GM04504 (cell line): ENCODE measurements around the gene MRPS9.

Experiments
- DNase-seq: peaks from one replicate; pipeline ENCODE4 v3.0.0-alpha.2; 2012; ENCODE audit warnings: low read depth

The MRPS9 gene

DNA sequence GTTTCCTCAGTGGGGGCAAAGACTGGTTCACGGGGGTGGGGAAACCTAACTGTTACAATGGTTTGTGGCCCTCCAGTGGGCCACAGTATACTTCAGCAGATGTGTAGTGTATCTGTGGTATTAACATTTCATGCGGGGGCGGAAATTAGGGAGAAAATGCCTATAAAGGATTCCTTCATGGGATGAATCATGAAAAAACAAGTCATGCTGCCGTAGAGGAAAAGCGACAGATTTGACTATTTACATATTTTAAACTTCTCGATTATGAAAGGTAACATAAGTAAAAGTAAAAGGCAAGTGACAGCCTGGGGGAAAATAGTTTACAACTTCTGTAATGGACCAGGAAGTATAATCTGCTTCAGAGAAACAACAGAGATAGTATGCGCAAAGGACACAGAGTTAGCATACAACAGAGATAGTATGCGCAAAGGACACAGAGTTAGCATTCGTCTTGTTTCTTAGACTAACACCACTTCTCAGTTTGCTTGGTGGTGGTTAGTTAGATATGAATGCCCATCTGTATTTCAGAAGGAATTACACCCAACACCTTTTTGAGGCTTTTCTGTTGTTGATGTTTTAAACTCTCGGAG lies 41.1 kb downstream of the MRPS9 start:
- no peak for DNase-seq

DNA sequence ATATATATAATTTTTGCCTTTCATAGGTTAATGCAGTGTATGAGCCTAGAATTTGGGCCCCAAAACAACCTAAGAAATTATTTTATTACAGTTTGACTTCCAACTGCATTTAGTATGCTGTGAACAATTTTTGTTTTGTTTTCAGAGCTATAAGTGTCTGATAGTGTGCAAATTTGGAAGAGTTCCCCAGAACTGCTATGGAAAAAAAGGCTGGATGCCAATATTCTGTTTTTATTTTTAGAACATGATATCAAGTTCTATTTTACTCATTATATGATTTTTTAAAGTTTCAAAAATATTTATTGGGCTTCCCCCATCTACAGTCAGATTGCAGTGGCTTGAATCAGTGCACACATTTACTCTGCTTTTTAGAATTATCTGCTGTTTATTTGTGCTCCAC lies 42.6 kb downstream of the MRPS9 start:
- no peak for DNase-seq

DNA sequence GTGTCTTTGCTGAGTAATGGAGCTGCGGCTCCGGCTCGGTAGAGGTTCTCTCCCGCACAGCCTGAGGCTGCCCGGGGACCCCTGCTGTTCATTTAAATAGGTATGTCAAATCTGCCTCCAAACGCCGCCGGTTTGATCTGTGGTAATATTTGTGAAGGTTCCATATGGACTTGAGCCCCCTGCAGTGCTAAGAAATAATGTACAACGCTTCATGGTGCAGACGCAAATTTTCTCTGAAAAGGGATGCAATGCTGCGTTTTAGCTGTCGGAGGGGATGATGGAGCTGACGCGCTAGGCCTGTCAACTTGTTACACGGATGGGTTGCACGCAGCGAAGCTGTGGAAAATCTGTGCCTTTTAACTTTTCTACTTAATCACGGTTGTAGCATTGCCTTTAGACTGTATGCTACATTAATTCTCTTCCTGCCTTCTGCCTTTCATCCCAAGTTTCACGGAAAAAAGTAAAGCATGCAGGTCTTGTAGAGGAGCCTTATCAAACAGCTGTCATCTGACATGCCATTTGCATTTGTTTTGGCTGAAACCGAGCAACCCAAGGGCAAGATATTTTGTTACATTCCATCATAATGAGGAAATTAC lies 43.2 kb downstream of the MRPS9 start:
- no peak for DNase-seq

DNA sequence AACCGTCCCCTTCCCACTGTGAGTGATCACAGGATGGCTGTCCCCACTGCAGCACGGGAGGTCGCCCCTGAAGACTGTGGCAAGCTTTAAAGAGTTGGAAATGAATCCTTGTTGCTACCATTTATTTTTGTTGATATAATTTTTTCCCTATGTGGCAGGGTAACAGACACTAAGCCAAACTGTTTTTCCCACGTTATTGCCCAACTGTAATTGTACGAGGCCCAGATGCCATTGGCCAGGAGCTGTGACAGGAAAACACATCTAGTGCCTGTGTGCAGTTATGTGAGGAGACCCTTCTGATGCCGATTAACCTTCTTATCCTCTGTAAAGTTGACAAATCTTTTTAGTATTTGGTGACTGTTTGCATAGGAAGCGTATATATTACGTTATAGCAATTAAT lies 44.2 kb downstream of the MRPS9 start:
- DNase-seq, result no peak

DNA sequence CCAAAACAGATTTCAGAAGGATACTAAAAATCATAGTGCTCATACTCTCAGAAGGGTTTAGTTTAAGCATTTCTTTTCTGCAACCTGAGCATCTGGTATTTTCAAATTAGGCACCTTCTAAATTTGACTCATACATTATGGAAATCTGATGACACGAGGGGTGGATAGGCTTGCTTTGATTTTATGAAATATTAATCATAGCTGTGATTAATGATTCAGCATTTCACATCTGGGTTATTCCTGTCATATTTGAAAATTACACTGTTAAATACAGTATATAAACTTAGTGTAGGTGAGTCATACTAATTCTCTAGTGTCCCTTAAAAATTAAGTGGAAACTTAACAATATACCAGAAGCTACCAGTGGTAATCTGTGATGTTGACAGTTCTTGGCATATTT lies 47.7 kb downstream of the MRPS9 start:
- no peak for DNase-seq

DNA sequence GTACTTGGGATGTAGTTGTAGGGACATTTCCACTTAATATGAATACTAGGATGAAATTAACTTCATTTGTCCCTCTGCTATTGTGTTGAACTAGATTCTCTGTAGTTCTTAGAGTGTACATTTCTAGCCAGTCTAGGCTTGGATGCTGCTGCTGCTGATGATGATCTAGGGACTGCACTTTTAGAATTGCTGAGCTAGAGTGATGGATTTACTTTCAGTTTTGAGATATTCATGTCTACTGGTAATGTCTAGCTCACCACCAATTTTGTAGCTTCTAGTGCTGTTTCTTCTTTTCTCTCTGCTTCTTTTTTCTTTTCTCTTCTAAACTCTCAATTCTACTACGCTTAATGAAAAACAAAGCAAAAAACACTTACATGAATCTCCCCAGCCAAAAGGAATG lies 49.4 kb downstream of the MRPS9 start:
- DNase-seq, result no peak

DNA sequence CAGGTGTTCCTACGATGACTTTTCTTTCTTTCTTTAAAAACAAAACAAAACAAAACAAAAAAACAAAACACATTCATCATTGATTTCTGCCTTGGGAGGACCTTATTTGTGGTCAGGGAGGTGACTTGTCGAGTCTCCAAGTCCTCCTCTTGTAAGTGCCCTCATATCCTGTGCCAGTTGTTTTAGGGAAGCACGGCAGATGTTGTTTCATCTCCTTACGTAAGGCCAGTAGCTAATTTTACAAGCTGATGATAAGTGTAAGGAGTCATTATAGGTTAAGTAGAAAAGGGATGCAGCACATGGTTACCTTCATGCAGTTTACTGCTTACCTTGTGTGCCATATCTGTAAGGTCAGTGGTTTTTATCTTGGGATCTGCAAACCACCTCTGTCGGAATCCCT lies 52.2 kb downstream of the MRPS9 start:
- DNase-seq, result no peak

DNA sequence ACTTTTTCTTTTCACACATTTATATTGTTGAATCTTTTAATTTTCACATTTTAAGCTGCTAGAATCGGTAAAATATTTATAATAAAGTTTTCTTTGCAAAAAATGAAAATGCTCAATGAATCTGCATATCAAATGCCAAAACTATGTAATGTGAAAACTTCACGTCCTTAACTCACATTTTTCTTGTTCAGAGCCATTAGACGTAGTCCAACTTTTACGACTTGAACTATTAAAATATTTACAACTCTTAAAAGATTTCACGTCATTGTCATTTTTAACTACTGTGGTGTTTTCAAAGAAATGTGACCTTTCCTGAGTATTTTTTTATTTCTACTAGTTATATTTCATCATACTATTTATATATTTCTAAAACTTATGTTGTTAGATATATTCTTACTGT lies 54.9 kb downstream of the MRPS9 start:
- DNase-seq, result no peak

DNA sequence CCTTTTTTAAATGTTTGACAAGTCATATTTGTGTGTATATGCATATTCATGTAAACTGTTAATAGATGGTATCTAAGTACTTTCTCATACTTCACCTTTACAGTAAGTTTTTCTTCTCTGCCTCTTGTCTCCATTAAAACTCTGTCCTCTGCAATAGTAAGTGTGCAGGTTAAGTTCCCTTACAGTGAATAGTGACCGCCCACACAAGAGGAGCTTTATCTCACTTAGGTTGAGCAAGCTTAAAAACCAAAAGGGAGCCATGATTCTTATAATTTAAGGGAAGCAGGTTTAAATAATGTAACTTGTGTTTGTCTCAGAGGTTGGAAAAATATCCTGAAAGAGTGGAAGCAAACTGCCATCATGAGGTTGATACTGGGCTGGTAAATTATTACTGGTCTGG lies 61.3 kb downstream of the MRPS9 start:
- DNase-seq, result no peak

DNA sequence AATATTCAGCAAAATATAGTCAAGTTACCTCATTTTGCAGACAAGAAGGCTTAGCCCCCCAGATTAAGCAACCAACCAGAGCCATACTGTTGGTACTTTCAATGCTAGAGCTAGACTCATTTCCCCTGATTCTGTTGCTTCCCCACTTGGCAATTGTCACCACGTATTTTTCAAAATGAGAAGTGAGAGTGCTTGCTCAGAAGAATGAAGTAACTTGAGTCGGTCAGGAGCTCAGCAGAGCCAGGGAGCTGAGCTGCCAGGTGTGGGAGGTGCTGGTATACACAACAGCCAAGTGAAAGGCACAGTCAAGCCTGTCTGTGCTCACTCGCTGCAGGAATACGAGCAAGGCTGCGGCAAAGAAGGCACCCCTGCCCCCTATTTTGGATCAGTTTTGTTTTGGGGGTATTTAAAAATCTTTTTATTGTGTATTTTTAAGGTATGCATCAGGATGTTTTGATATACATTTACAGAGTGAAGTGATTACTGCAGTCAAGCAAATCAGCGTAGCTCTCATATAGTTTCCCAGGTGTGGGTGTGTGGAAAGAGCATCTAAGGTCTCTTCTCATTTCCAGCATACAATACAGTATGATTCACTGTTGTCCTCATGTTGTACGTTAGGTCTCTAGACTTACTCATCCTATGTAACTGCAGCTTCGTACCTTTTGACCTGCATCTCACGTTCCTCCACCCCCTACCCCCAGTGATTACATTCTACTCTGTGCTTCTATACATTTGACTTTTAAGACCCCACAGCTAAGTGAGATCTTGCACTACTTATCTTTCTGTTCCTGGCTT lies 62.4 kb downstream of the MRPS9 start:
- no peak for DNase-seq

DNA sequence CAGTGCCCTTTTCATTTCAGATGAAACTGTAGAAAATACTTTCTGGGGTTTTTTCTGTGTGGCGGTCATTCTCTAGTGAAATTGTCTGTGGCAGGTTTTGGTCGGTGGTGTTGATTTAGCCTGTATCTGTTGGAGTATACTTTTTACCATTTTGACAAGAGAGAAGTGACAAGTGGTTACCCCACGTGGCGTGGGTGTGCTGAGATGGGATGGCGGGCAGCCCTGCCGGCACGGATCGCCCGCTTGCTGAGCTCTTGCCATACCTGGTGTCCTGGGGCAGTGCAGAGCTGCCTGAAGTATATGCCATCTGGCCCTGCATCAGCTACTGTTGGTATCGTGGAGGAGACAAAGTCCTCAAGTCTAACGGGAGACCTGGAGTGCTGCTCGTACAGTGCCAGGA lies 64.1 kb downstream of the MRPS9 start:
- no peak for DNase-seq

DNA sequence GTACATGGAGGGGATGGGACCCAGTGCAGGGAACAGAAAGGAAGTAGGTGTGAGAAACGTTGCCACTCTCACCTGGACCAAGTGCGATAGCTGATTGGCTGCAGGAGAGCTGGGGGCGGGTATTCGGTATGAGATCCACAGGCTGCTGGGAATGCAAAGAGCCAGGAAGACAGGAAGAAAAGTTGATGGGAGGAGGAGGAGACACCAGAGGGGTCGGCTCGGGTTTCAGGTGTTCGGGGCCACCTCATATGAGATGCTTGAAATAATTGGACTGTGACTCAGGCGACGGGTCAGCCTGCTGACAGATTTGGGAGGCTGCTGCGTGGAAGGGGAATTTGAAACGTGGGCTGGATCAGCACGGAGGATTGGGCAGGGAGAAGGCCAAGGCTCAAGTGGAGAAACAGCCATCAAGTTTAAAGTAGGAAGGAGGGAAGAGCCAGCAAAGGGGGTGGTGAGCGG lies 65.1 kb downstream of the MRPS9 start:
- DNase-seq, result peak; percentile 27

DNA sequence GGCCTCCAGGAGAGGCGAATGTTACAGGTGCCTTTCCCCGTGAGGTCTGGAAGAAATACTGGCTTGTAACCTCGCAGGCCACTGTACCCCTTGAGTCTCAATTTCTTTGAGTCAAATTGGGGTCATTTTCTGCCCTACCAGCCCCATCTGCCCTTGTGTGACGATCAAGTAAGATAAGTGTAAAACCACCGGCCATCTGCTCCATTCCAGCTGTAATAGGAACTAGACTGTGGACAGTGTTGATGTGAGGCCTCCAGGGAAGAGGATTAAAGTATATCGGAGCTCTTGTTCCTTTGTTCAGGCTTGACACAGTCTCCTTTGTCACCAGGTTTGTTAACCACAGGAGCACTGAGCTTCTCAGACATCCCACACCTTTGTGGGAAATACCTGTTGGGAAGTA lies 65.6 kb downstream of the MRPS9 start:
- no peak for DNase-seq

DNA sequence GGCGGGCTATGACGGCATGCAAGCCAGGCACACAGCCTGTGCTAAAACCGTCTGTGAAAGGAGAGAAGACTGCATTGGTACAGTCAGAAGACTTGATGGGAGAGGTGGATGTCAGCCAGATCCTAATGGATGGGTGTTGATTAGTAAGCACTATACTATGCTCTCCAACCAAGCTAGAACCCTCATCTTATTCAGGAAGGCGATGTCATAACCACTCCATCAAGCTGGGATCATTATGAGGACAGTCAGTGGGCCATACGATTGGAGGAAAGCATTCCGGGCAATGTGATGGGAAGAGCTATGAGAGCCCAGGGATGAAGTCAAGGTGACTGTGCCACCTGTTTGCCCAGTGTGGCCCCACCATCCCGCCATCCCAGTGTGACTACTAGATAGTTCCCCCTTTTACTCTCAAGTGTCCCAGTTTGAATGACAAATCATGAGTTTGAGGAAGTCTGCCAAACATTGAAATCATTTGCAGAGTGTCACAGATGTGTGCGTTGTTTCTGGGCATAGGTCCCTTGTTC lies 66.4 kb downstream of the MRPS9 start:
- peak; percentile 56 for DNase-seq

DNA sequence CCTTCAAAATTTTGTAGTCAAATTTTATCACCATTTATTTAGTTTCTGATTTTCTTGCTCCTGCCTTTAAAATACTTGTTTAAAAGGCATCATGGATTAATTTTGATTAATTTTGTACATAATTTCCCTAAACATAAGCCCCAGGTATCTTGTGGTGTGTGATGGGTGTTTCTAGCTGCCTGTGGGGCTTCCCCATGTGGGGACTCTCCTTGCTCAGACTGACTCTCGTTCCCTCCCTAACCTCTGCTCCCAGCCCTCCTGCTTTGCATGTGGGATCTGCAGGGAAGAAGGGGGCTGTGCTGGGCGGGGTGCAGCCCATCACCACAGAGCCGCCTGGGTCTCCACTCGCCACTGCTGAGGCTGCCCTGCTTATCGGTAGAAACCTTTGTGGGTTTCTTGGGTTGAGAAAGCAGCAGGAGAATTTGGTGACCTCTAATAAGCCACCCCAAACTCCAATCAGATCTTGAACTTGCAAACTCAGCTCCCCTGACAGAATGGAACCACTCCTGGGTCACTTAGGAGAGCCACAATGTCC lies 72.5 kb downstream of the MRPS9 start:
- no peak for DNase-seq

DNA sequence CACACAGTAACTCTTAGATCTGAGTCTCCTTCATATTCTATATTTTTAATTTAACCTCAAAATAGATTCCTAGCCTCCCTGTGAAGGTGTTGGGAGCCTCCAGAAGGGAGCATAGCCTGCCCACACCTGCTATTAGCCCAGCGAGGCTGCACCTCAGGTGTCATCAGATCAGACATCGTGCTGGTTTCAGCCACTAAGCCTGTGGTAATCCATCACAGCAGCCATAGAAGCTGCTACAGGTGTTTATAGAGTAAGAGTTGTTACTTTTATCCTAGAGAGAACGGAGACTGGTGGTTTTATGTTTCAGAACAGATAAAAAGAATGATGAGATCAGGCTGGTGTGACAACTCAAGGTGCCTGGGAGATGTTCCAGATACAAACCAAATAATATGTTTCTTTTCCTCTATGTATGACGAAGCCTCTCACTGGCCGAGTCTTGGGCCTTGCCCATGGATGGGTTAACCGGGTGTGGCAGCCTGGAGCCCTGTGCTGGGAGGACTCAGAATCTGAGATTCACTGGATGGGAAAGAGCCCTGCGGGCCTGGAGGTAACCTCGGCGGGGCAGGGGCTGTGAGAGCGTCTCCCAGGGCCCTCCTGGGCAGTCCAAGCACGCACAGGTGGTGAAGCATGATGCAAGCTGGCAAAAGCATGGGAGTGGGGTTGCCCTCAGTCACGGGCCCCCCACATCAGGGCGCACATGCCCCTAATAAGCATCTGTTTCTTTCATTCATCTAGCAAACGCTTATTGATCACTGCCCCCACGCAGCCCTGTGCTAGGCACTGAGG lies 73.7 kb downstream of the MRPS9 start:
- DNase-seq, result no peak

DNA sequence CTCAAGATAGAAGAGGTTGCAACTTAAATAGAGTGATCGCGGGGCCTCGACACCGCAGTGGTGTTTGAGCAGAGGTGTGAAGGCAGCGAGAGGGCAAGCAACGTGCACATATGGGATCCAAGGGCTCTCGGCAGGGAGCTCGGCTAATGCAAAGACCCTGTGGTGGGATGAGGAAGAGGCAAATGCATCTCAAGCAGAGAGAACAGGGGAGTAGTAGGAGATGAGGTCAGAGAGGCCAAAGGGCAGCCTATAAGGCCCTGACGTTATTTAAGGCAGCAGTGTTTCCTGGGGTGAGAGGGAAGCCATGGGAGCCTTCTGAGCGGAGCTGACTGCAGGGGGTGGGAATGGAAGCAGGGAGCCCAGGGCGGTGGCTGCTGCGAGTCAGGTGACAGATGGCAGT lies 74.5 kb downstream of the MRPS9 start:
- no peak for DNase-seq

DNA sequence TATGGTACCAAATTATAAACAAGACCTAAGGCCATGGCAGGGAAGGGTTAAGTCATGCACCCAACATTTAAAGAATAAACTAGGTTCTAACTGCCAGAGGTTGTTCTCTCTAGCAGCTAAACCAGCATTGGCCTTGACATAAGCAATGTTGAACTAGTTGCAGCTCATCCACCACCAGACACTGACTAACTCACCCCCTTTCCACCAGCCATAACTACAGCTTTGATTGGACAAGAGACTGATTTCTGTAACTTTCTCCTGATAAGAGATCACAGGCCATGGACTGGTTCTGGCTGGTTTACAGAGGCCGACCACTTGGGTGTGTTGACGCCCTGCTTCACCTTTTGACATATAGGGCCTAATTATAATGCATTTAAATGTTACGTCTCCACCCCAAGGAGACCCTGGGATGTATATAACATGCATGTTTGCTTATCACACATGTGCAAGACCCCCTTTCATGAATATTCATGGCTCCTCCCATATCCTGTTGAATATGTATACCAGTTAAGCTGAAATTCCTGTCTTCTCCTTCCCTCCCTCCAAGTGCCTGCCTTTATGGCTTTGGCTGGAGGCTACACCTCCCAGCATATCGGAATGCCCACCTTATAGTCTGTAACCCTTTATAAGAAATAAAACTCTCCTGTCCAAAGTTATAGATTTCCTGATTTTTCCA lies 75.9 kb downstream of the MRPS9 start:
- no peak for DNase-seq

DNA sequence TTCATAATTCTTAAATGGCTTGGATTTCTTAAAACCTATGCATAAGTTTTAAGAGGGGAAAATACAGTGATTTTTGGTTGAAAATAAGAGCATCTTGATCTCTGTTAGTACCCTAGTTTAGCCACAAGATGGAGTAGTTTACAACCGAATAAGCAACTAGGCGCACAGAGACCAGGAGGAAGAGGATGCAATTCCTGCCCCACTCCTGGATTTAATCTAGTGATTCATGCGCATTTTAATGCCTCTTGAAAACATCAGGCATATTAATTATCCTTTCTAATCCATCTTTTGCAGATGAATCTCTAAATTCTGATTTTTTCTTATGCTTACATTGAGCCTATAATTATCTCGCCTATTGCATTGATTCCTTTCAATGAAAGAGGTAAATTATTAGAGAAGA lies 76.7 kb downstream of the MRPS9 start:
- peak; percentile 32 for DNase-seq

DNA sequence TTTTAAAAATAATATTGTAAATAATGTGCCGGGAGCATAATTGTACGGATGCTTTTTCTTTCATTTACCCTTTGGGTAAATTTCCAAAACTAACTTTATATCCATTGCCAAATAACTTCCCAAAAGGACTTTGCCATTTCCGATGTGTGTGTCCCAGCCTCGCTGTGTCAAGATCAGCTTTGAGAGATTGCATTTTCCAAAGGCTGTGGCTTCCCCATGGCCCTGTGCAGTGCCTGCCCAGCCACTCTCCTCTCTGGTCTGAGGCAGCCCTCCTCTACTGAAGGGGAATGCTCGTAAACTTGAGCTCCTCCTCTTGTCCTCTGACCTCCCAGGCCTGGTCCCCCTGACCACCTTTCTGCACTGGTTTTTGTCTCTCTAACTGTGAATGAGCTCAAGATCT lies 78.5 kb downstream of the MRPS9 start:
- DNase-seq, result no peak

DNA sequence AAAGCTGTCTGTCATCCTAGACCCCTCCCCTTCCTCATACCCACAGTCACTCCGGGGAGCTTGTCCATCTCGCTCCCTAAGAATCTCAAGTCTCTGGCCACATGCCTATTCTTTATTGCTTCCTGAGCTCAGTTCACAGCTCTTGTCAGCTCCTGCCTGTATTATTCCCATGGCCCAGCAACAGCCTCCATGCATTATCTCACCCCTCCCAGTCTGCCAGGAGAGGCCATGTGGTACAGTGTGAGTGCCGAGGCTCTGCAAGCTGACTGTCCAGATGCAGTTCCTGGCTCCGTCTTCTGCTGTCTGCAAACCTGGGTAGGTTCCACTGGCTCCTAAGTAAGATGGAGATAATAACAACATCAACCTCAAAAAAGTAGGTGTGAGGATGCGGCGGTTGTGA lies 79.7 kb downstream of the MRPS9 start:
- DNase-seq, result no peak

DNA sequence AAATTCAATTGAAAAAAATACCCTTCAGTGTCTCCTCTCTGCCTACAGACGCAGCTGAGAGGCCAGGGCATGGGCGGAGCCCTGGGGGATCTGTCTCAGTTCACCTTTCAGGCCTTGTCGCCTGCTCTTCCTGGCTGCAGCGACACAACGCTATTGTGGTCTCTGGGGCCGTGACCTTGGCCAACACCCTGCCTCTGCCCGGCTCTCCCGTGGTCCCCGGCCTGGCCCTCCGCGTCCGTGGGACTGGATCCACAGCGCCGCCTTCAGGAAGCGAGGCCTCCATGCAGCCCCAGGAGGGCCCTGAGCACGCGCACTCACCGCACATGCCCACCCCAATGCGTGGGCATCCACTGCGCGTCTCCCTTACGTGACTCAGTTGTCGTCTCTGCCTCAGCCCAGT lies 81.1 kb downstream of the MRPS9 start:
- DNase-seq, result no peak
